NCI-H2196 (cell line): ENCODE results near the gene PAX8.

Experiments used
- DNase-seq: peaks from one replicate; lab custom pipeline; 2025; ENCODE audit not compliant: unreplicated experiment; lab: John Stamatoyannopoulos, UW

Gene PAX8

GRCh38 chr2:113209011-113209645 is 69.6 kb downstream of the PAX8 start:
- no peak for DNase-seq

DNA sequence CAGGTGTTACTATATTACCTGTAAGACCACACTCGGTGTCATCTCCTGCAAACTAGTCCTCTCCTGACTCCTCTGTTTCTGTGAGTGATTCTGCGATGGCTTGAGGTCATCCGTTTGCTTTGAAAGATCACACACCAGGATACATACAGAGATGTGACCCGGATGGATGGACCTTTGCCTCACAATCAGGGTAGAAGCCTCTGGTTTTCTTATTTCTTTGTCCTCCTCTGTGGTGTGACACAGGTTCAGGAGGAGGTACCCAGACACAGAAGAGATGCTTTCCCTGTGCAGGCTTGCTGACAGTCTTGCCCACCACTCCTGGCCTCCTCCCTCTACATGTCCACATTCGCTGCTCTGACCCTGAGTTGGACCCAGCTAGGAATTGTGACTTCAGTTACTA is 70.3 kb downstream of the PAX8 start:
- DNase-seq: no peak

- DNase-seq: no peak
These were observed 71.7 kb downstream of the PAX8 start for GRCh38 chr2:113207021-113207420.

DNA sequence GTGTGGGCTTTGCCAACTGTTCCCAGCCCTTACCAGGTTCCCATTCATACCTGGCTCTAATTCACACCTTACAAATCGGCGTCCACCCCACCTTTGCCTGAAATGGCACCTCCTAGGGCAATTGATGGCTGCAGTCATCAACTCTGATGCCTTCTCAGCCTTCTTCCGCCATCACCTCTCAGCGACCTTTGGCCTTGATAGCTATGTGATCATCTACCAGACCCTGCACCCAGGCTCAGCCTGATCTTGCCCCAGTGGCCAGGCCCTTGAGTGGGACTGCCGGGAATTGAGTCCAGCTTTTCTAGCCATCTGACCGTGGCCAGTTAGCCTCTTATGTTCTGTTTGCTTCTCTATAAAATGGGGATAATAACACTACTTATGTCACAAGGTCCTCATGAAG is 72.5 kb downstream of the PAX8 start:
- DNase-seq: peak; percentile 38

GRCh38 chr2:113203901-113204519 is 74.7 kb downstream of the PAX8 start:
- peak; percentile 75 for DNase-seq

- no peak for DNase-seq
These were observed 75.5 kb downstream of the PAX8 start for GRCh38 chr2:113203217-113203530.

DNA sequence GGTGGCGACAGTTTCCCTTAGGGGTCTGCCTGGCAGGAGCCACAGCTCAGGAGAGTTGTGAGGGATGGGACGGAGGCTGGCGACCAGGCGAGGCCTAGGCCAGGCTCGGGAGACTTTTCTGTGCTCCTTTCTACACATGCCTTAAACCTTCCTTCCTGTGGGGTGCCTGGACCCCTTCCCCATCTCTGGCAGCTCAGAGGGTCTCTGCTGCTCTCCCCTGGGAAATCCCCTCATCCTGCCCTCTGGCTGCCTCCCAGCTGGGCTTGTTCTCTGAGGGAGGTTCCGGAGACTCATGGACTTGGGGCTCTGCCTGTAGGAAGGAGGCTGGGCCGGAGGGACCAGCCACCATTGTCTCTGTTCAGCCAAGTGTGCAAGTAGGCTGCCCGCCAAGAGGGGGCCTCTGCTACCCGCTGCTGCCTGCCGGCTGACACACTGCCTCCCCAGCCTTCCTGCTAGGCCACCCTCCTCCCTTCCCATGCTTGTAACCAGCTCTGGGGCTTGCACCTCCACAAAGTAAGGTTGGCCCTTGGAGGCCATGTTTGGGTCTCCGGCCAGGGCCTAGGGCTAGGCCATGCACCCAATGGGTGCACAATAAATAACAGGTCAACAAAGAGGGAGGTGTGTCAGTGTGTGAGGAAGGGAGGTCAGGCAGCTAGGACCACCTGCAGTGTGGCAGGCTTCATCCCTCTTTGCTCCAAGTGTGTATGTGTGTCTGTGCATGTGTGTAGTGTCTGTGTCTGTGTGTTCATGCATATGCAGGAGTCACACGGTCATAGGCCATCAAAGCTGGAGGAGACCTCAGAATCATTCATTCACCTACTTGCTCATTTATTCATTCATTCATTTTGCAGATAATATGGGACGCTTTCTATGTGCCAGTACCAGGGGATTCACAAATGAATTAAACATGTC is 76.2 kb downstream of the PAX8 start:
- no peak for DNase-seq

DNA sequence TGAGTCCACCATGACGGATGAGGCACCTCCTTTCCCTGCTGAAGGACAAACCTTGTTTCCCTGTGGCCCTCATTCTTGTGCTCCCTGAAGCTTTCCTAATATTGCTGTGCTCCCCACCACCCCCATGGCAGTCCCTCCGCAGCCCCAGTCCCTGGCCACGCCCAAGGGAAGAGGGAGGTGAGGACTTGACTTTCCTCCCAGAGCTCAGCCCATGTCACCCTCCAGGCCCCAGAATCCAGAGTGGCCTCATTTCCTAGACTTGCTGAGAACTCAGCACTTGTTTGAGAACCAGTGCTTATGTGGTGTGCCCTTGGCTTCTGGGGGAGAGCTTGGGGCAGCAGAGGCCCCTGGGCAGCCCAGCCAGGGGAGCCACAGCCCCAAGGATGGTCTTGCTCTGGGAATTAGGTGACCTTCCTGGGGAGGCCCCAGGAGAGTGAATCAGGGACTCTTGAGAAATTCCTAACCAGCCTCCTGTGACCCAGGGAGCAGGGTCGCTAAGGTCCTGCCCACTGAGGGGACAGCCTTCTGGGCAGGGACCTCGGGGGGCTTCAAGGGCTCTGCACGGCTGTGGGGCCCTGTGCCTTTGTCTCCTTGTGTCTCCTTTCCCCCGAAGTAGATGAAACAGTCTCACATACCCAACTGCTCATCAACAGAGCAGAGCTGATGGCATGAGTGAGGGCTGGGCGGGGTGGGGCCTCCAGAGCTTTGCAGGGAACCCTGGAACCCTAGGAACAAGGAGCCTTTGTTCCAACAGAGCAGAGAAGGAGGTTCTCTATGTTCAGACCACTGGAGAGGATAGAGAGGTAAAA is 77.0 kb downstream of the PAX8 start:
- no peak for DNase-seq

DNA sequence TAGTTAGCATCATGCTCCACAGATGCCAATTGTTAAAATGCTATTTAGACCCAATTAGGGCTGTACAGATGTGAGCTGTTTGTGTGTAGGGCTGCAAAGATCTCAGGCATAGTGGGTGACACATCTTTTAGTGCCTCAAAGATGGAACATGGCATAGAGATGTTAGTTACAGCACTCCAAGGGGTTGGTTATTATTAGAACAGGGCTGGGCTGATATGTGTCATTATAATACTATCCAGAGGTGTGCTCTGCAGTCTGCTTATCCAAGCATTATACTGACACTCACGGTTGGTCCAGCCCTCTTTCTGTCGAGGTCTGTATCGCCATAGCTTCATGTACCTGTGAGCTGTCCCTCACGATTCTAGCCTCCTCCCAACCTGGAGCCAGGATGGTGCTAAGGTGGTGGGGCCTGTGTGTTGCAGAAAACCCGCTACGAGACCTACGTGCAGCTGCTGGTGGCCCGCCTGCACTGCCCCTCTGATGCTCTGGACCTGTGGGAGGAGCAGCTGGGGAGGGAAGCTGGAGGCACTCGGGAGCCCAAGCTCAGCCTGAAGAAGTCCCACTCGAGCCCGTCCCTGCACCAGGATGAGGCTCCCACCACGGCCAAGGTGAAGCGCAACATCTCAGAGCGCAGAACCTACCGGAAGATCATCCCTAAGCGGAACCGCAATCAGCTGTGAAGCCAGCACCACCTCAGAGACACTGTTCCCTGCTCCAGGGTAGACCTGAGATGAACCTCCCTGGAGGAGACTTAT is 77.8 kb downstream of the PAX8 start:
- DNase-seq: no peak

- no peak for DNase-seq
These were observed 78.5 kb downstream of the PAX8 start for GRCh38 chr2:113200236-113200635.

GRCh38 chr2:113198790-113199612 is 79.7 kb downstream of the PAX8 start:
- peak; percentile 93 for DNase-seq

- no peak for DNase-seq
These were observed 80.5 kb downstream of the PAX8 start for GRCh38 chr2:113198048-113198789.

DNA sequence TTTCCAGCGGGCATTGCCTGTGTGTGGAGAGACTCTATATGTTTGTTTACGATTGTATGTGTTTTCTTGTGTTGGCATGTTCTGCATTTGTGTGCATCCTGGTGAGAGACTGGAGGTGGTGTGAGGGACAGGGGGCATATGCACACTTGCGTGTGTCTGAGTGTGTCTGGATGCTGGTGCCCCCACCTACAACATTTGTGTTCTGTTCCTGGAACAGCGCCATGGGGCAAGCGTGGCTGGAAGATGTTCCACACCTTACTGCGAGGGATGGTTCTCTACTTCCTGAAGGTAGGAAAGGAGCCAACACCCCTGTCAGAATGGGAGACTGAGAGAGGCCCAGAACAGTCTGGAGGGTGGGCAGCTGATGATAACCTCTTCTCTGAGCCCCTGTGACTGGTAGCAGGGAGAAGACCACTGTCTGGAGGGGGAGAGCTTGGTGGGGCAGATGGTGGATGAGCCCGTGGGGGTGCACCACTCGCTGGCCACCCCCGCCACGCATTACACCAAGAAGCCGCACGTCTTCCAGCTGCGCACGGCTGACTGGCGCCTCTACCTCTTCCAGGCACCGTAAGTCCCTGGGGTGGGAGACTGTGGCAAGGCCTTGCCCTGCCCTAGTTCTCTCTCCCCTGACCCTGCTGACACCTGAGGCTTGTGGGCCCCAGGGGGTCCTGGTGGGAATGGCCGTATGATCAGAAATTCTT is 81.2 kb downstream of the PAX8 start:
- no peak for DNase-seq

- no peak for DNase-seq
These were observed 81.9 kb downstream of the PAX8 start for GRCh38 chr2:113196839-113197238.

DNA sequence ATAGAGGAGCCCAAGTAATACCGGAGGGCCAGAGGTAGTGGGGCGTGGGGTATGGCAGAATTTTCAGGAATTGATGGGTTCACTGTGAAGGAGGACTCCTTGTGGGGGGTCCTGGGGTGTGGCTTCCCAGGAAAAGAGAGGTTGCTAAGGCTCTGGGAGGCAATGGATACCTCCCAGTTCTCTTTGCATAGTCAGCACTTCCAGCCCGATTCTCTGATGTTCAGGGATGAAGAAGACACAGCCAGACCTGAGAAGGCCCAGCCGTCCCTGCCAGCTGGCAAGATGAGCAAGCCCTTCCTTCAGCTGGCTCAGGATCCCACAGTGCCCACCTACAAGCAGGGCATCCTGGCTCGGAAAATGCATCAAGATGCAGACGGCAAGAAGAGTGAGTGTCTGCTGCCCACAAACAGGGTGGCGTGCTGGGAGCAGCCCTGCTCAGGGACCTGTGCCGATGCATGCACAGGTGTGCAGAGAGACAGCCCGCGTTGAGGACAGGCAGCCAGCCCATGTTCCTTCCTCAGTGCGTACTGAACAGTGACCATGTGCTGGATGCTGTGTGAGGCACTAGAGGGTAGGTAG is 82.7 kb downstream of the PAX8 start:
- no peak for DNase-seq

DNA sequence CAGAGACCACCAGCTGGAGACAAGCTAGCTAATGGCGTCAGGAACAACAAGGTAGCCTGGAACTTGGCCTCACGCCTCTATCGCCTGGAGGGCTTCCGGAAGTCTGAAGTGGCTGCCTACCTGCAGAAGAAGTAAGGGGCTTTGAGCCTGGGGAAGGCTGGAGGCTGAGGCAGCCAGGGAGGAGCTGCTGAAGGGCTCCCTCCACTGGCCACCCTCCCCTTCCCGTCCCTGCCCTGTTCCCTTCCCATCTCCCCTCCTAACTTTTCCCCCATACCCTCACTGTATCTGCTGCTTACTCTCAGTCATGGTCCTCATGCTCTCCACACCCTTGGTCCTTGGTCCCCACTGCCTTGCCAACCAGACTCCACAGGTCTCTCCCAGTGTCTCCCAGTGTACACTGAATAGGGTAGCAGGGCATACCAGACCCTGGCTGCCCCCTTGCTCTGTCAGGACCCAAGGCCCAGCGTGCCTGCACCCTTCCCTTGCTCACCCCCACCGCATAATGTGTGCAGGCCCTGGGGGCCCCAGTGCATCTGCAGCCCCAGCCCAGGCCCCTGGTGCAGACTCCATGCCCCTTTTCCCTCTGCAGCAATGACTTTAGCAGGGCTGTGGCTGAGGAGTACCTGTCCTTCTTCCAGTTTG is 86.1 kb downstream of the PAX8 start:
- DNase-seq: no peak

DNA sequence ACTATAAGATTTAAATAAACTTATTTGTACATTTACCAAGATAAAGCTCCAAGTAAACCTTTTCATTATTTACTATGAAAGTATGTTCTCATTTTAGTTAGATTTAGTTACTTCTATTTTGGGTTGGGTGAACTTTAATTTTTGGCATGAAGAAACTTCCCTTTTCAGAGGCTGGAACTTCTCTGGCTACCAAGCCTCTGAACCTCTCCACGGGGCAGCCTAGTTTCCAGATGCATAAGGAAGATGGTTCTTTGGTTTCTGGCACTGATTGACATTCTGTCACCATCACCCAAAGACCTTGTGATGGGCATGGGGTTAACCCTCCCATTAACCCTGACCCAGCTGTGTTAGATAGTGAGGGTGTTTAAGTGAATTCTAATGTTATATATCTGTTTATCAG is 87.8 kb downstream of the PAX8 start:
- DNase-seq: no peak

DNA sequence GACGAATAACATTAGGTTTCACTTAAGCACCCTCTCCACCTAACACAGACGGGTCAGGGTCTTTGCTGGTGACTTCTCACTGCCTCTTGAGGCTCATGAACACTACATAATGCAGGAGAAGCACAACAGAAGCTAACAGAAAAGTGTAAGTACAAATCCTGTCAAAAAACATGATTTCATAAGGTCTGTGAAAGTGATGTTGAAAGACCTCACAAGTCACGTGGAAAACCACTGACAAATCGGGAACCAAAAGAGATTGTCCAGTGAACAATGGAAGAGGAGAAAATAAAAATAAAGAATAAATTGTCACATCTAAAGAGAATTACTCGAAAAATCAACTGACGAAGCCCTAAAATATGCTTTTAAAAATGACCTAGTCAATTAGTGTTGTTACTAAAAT is 91.0 kb downstream of the PAX8 start:
- DNase-seq: no peak
